ENCODE results near the gene OR1K1.

The OR1K1 gene, protein sequence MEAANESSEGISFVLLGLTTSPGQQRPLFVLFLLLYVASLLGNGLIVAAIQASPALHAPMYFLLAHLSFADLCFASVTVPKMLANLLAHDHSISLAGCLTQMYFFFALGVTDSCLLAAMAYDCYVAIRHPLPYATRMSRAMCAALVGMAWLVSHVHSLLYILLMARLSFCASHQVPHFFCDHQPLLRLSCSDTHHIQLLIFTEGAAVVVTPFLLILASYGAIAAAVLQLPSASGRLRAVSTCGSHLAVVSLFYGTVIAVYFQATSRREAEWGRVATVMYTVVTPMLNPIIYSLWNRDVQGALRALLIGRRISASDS

DNA sequence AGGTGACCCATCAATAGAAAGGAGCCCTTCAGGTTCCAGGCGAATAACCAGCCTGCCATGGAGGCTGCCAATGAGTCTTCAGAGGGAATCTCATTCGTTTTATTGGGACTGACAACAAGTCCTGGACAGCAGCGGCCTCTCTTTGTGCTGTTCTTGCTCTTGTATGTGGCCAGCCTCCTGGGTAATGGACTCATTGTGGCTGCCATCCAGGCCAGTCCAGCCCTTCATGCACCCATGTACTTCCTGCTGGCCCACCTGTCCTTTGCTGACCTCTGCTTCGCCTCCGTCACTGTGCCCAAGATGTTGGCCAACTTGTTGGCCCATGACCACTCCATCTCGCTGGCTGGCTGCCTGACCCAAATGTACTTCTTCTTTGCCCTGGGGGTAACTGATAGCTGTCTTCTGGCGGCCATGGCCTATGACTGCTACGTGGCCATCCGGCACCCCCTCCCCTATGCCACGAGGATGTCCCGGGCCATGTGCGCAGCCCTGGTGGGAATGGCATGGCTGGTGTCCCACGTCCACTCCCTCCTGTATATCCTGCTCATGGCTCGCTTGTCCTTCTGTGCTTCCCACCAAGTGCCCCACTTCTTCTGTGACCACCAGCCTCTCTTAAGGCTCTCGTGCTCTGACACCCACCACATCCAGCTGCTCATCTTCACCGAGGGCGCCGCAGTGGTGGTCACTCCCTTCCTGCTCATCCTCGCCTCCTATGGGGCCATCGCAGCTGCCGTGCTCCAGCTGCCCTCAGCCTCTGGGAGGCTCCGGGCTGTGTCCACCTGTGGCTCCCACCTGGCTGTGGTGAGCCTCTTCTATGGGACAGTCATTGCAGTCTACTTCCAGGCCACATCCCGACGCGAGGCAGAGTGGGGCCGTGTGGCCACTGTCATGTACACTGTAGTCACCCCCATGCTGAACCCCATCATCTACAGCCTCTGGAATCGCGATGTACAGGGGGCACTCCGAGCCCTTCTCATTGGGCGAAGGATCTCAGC, at the start of gene OR1K1:
Gene OR1K1, plus strand, starts transcription at position 58 of the 995 bp plus-strand sequence. Its CDS starts 0 bp downstream, at position 58.
- in situ Hi-C loops (cut with MboI; ENCODE audit: low sequenced_read_pairs, unreplicated experiment): no loop called here
- DNase-seq (ENCODE audit: low spot score): no peak
- TF ChIP-seq, protein P1, sequence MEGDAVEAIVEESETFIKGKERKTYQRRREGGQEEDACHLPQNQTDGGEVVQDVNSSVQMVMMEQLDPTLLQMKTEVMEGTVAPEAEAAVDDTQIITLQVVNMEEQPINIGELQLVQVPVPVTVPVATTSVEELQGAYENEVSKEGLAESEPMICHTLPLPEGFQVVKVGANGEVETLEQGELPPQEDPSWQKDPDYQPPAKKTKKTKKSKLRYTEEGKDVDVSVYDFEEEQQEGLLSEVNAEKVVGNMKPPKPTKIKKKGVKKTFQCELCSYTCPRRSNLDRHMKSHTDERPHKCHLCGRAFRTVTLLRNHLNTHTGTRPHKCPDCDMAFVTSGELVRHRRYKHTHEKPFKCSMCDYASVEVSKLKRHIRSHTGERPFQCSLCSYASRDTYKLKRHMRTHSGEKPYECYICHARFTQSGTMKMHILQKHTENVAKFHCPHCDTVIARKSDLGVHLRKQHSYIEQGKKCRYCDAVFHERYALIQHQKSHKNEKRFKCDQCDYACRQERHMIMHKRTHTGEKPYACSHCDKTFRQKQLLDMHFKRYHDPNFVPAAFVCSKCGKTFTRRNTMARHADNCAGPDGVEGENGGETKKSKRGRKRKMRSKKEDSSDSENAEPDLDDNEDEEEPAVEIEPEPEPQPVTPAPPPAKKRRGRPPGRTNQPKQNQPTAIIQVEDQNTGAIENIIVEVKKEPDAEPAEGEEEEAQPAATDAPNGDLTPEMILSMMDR (IDR thresholded peaks at IDR 0.05; ENCODE audit: borderline replicate concordance, control extremely low read depth, extremely low read depth, insufficient read depth, missing control alignments): no peak

DNA sequence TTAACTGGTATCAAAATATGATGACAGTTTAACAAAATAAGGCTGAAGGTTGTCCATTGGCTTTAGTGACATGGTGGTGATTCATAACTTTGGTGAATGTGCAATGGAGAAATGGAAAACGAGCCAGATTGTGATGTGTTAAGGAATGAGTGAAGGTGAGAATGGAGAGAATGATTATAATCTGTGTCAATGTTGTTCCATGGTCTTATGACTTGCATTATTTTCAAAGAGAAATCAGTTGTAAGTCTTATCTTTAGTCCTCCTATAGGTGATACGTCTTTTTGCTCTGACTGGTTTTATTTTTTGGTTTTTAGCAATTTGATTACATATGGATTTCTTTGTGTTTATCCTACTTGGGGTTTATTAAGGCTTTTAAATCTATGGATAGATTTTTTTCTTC, 45.1 kb upstream of the OR1K1 start:
- no peak for DNase-seq (ENCODE audit: low spot score)
- in situ Hi-C loops (cut with MboI; ENCODE audit: low sequenced_read_pairs, unreplicated experiment): no loop called here
- TF ChIP-seq, protein P1 (IDR thresholded peaks at IDR 0.05; ENCODE audit: borderline replicate concordance, control extremely low read depth, extremely low read depth, insufficient read depth, missing control alignments): no peak

DNA sequence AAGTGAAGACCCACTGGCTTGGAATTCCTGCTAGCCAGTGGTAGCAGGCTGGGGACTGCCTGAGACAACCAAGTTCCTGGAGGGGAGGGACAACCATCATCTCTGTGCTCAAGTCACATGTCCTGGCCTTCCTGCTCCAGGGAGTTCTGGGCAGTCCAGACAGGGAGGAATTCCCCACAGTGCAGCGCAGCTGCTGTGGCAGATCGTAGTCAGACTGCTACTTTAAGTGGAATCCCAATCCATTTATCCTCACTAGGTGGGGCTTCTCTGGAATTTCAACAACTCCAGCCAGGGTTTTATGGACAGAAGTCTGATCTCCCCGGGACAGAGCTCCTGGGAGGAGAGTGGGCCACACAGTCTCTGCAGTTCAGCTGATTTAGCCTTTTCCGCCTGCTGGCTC, 32.1 kb upstream of the OR1K1 start:
- DNase-seq (ENCODE audit: low spot score): no peak
- in situ Hi-C loops (cut with MboI; ENCODE audit: low sequenced_read_pairs, unreplicated experiment): no loop called here
- TF ChIP-seq, protein P1 (IDR thresholded peaks at IDR 0.05; ENCODE audit: borderline replicate concordance, control extremely low read depth, extremely low read depth, insufficient read depth, missing control alignments): no peak

DNA sequence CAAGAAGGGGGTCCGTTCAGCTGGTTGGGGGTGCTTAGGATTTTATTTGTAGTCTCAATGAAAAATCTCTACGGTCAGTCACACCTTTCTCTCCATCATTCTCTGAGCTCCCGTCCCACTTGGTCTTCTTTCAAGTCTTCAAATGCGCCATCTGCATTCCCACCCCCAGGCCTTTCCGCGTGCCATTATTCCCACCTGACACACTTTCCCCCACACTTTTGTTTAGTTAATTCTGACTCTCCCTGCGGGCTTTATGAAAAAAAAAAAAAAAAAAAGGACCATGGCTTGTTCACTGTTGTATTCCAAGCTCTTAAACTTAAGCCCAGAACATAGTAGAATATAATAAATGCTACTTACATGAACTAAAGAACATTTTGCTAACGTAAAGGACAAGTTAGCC, 22.9 kb upstream of the OR1K1 start:
- TF ChIP-seq, protein P1 (IDR thresholded peaks at IDR 0.05; ENCODE audit: borderline replicate concordance, control extremely low read depth, extremely low read depth, insufficient read depth, missing control alignments): no peak
- DNase-seq (ENCODE audit: low spot score): no peak
- in situ Hi-C loops (cut with MboI; ENCODE audit: low sequenced_read_pairs, unreplicated experiment): no loop called here

DNA sequence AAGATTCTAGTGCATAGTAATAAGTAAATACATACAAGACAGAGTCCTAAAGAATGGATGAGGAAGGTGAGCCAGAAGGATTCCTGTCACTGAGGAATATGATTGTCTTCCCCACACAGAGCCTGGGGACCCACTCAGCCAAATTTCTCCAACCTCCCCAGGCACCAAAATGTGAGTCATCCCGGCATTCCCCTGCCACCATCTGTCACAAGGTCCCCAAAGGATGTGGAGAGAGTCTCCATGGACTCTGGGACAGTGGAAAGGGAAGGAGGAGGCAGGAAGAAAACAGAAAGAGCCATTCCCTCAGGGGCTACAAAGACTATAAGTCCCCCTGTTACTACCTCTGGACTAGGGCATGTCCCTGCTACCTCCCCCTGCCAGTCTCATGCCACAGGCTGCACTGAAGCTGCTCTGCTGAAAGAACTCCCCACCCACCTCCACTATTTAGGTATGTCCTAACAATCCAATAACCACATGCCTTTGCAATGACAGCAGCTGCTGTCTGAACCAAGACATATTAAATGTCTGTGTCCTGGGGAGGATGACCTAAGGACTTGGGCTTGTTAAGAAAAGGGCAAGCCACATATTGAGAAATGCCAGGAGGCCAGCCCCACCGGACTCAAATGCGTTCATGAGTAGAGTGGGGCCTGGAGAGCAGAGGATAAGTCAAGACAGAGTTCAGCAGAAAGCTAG, 21.8 kb upstream of the OR1K1 start:
- TF ChIP-seq, protein P1 (IDR thresholded peaks at IDR 0.05; ENCODE audit: borderline replicate concordance, control extremely low read depth, extremely low read depth, insufficient read depth, missing control alignments): no peak
- in situ Hi-C loops (cut with MboI; ENCODE audit: low sequenced_read_pairs, unreplicated experiment): no loop called here
- no peak for DNase-seq (ENCODE audit: low spot score)

DNA sequence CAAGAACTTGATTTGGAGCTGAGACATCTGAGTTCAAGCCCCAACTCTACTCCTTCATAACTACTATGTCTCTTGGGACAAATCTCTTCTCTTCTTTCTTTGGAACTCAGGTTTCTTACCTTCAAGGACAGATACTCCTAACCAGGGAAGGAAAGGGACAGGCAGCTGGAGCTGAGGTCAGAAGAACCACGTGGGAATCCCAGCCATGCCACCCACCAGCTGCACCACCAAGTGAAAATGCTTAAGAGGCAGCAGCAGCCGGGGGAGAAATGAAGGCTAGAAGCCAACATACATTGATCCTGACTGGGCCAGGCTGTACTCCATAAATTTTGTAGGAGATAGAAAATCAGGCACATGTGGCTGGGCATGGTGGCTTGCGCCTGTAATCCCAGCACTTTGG, 20.7 kb upstream of the OR1K1 start:
- TF ChIP-seq, protein P1 (IDR thresholded peaks at IDR 0.05; ENCODE audit: borderline replicate concordance, control extremely low read depth, extremely low read depth, insufficient read depth, missing control alignments): no peak
- in situ Hi-C loops (cut with MboI; ENCODE audit: low sequenced_read_pairs, unreplicated experiment): no loop called here
- no peak for DNase-seq (ENCODE audit: low spot score)

Data from GM13976 (cell line).